HL-60 (cell line): ENCODE data around the gene NDUFA8.

ENCODE experiments used
- DNase-seq, 2 experiments: peaks; one replicate each; pipeline ENCODE4 v3.0.0-alpha.2; 2010 to 2020; ENCODE audit warnings: low read depth in 1 of 2, low spot score in 1 of 2
- H3K27ac ChIP-seq: fragments of 250-450 bp; sonication (Bioruptor Pico); replicated peaks from 2 replicates; pipeline ENCODE4 v1.5.1; 2020; ENCODE audit warnings: mild to moderate bottlenecking, moderate library complexity
- H3K27me3 ChIP-seq: fragments of 250-450 bp; sonication (Bioruptor Pico); 2 replicates; pipeline ENCODE4 v1.5.1; 2021; ENCODE audit warnings: mild to moderate bottlenecking, moderate library complexity; ENCODE audit not compliant: insufficient read depth, poor library complexity, severe bottlenecking
- H3K4me3 ChIP-seq: replicated peaks from 2 replicates; pipeline ENCODE4 v1.5.1; 2011; ENCODE audit warnings: mild to moderate bottlenecking, control low read depth, low read length; ENCODE audit not compliant: insufficient read depth
- GABPA ChIP-seq: IDR thresholded peaks from 2 replicates; pipeline ENCODE4 v1.6.1; 2012; ENCODE audit warnings: low read depth
- POLR2AphosphoS5 ChIP-seq: IDR thresholded peaks from 2 replicates; pipeline ENCODE4 v1.6.1; 2012; ENCODE audit warnings: low read depth
- REST ChIP-seq: IDR thresholded peaks from 2 replicates; pipeline ENCODE4 v1.6.1; 2012; ENCODE audit warnings: low read depth; ENCODE audit not compliant: insufficient replicate concordance
- SPI1 ChIP-seq: IDR thresholded peaks from 2 replicates; pipeline ENCODE4 v1.6.1; 2012; ENCODE audit warnings: low read depth, mild to moderate bottlenecking, borderline replicate concordance
- TF ChIP-seq, protein P1 (sequence below): IDR thresholded peaks from one replicate; pipeline ENCODE4 v1.5.1; 2011; ENCODE audit warnings: low read length, control low read depth, inconsistent platforms; ENCODE audit not compliant: insufficient read depth

The NDUFA8 gene

GRCh38 chr9:122164286-122164685 lies 4.7 kb upstream of the NDUFA8 start:
- Histone ChIP-seq H3K4me3 (no peak overlapping the region), H3K27ac (no peak overlapping the region), H3K27me3 (peaks cover 3% of the 10 kb centered on the region)
- TF ChIP-seq POLR2AphosphoS5 (no peak), GABPA (no peak), REST (no peak)
- no peak for DNase-seq

DNA sequence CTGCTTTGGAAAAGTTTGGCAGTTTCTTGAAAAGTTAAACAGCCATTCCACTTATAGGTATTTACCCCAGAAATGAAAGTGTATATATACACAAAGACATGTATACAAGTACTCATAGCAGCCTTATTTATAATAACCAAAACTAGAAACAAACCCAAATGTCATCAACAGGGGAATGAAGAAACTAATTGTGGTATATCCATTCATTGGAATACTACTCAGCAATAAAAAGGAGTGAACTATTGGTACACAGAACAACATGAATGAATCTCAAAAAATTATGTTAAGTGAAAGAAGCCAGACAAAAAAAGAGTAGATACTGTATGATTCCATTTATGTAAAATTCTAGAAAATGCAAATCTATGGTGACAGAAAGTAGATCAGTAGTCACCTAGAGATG lies 2.8 kb upstream of the NDUFA8 start:
- no peak for DNase-seq
- Histone ChIP-seq H3K27me3 (peaks cover 3% of the 10 kb centered on the region), H3K4me3 (no peak overlapping the region), H3K27ac (no peak overlapping the region)
- TF ChIP-seq, protein P1, sequence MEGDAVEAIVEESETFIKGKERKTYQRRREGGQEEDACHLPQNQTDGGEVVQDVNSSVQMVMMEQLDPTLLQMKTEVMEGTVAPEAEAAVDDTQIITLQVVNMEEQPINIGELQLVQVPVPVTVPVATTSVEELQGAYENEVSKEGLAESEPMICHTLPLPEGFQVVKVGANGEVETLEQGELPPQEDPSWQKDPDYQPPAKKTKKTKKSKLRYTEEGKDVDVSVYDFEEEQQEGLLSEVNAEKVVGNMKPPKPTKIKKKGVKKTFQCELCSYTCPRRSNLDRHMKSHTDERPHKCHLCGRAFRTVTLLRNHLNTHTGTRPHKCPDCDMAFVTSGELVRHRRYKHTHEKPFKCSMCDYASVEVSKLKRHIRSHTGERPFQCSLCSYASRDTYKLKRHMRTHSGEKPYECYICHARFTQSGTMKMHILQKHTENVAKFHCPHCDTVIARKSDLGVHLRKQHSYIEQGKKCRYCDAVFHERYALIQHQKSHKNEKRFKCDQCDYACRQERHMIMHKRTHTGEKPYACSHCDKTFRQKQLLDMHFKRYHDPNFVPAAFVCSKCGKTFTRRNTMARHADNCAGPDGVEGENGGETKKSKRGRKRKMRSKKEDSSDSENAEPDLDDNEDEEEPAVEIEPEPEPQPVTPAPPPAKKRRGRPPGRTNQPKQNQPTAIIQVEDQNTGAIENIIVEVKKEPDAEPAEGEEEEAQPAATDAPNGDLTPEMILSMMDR: no peak
- TF ChIP-seq SPI1: no peak
- TF ChIP-seq REST: no peak

GRCh38 chr9:122159925-122160246 lies 307 bp upstream of the NDUFA8 start:
- H3K27ac ChIP-seq: peak overlapping the region; percentile 25; the same call in 1 of the 2 replicates
- H3K4me3 ChIP-seq: peak overlapping the region; percentile 74
- no peak for DNase-seq
- H3K27me3 ChIP-seq: no peaks in the 10 kb centered on the region
- no peak for TF ChIP-seq GABPA
- TF ChIP-seq REST: no peak
- TF ChIP-seq, protein P1: no peak
- no peak for TF ChIP-seq SPI1
- TF ChIP-seq POLR2AphosphoS5: no peak

- no peak overlapping the region for H3K4me3 ChIP-seq
- no peak overlapping the region for H3K27ac ChIP-seq
- DNase-seq: peak; percentile 36 to 61
- H3K27me3 ChIP-seq: no peaks in the 10 kb centered on the region
- no peak for TF ChIP-seq REST
- no peak for TF ChIP-seq SPI1
- no peak for TF ChIP-seq POLR2AphosphoS5
- TF ChIP-seq GABPA: no peak
- TF ChIP-seq, protein P1: peak; percentile 42
Observed at GRCh38 chr9:122158202-122158601, 1.4 kb downstream of the NDUFA8 start.
